Measurements from ENCODE around the gene PLCH1. TPM values are rescaled to one million over a fixed set of nuclear protein-coding genes. Genes with fewer than 3 reads are reported as not detected.

PLCH1 gene
- total RNA-seq, 1 donor, result 0.36 TPM

GRCh38 chr3:155496206-155496605 lies 248.7 kb downstream of the PLCH1 start:
- H3K4me3 ChIP-seq (ENCODE audit: insufficient read depth, low read length), result no peak overlapping the region
- H3K4me1 ChIP-seq (ENCODE audit: insufficient read depth, low read length), result peaks cover 15% of the 10 kb centered on the region
- no peak overlapping the region for H2AFZ ChIP-seq (ENCODE audit: low read length)
- no peaks in the 10 kb centered on the region for H3K36me3 ChIP-seq (ENCODE audit: insufficient read depth, low read length)
- no peak overlapping the region for H3K4me2 ChIP-seq (ENCODE audit: insufficient read depth, low read length)
- H3K79me2 ChIP-seq (ENCODE audit: insufficient read depth, low read length), result no peaks in the 10 kb centered on the region
- no peaks in the 10 kb centered on the region for H3K27me3 ChIP-seq (ENCODE audit: insufficient read depth, low read length)
- H4K20me1 ChIP-seq (ENCODE audit: insufficient read depth, low read length), result no peaks in the 10 kb centered on the region
- no peak for DNase-seq (ENCODE audit: insufficient read length, low spot score, missing footprints)
- H3K27ac ChIP-seq (ENCODE audit: low read depth, low read length), result no peak overlapping the region
- H3K9me3 ChIP-seq (ENCODE audit: low read depth, low read length), result no peaks in the 10 kb centered on the region
- no peak for TF ChIP-seq CTCF (IDR thresholded peaks at IDR 0.05; ENCODE audit: extremely low read depth, low read depth, low read length)

GRCh38 chr3:155495387-155495786 lies 249.5 kb downstream of the PLCH1 start:
- no peak overlapping the region for H3K27ac ChIP-seq (ENCODE audit: low read depth, low read length)
- no peak overlapping the region for H3K4me2 ChIP-seq (ENCODE audit: insufficient read depth, low read length)
- H3K27me3 ChIP-seq (ENCODE audit: insufficient read depth, low read length), result no peaks in the 10 kb centered on the region
- H3K36me3 ChIP-seq (ENCODE audit: insufficient read depth, low read length), result no peaks in the 10 kb centered on the region
- DNase-seq (ENCODE audit: insufficient read length, low spot score, missing footprints), result no peak
- no peak overlapping the region for H2AFZ ChIP-seq (ENCODE audit: low read length)
- H3K79me2 ChIP-seq (ENCODE audit: insufficient read depth, low read length), result no peaks in the 10 kb centered on the region
- no peaks in the 10 kb centered on the region for H3K9me3 ChIP-seq (ENCODE audit: low read depth, low read length)
- no peaks in the 10 kb centered on the region for H4K20me1 ChIP-seq (ENCODE audit: insufficient read depth, low read length)
- H3K4me3 ChIP-seq (ENCODE audit: insufficient read depth, low read length), result no peak overlapping the region
- TF ChIP-seq CTCF (IDR thresholded peaks at IDR 0.05; ENCODE audit: extremely low read depth, low read depth, low read length), result no peak
- peaks cover 15% of the 10 kb centered on the region for H3K4me1 ChIP-seq (ENCODE audit: insufficient read depth, low read length)

- Histone ChIP-seq H3K4me2 (ENCODE audit: insufficient read depth, low read length) (no peak overlapping the region), H4K20me1 (ENCODE audit: insufficient read depth, low read length) (no peaks in the 10 kb centered on the region), H3K27me3 (ENCODE audit: insufficient read depth, low read length) (no peaks in the 10 kb centered on the region), H3K4me1 (ENCODE audit: insufficient read depth, low read length) (peaks cover 15% of the 10 kb centered on the region), H3K4me3 (ENCODE audit: insufficient read depth, low read length) (no peak overlapping the region), H3K9me3 (ENCODE audit: low read depth, low read length) (no peaks in the 10 kb centered on the region), H3K36me3 (ENCODE audit: insufficient read depth, low read length) (no peaks in the 10 kb centered on the region), H3K79me2 (ENCODE audit: insufficient read depth, low read length) (no peaks in the 10 kb centered on the region), H3K27ac (ENCODE audit: low read depth, low read length) (no peak overlapping the region), H2AFZ (ENCODE audit: low read length) (no peak overlapping the region)
- no peak for TF ChIP-seq CTCF (IDR thresholded peaks at IDR 0.05; ENCODE audit: extremely low read depth, low read depth, low read length)
- no peak for DNase-seq (ENCODE audit: insufficient read length, low spot score, missing footprints)
These were observed 250.5 kb downstream of the PLCH1 start for GRCh38 chr3:155494332-155494731.

- no peaks in the 10 kb centered on the region for H3K79me2 ChIP-seq (ENCODE audit: insufficient read depth, low read length)
- no peak overlapping the region for H2AFZ ChIP-seq (ENCODE audit: low read length)
- no peak overlapping the region for H3K4me3 ChIP-seq (ENCODE audit: insufficient read depth, low read length)
- H3K36me3 ChIP-seq (ENCODE audit: insufficient read depth, low read length), result no peaks in the 10 kb centered on the region
- H4K20me1 ChIP-seq (ENCODE audit: insufficient read depth, low read length), result no peaks in the 10 kb centered on the region
- no peak for TF ChIP-seq CTCF (IDR thresholded peaks at IDR 0.05; ENCODE audit: extremely low read depth, low read depth, low read length)
- H3K27ac ChIP-seq (ENCODE audit: low read depth, low read length), result no peak overlapping the region
- H3K27me3 ChIP-seq (ENCODE audit: insufficient read depth, low read length), result no peaks in the 10 kb centered on the region
- no peak for DNase-seq (ENCODE audit: insufficient read length, low spot score, missing footprints)
- H3K4me1 ChIP-seq (ENCODE audit: insufficient read depth, low read length), result peaks cover 3% of the 10 kb centered on the region
- H3K9me3 ChIP-seq (ENCODE audit: low read depth, low read length), result no peaks in the 10 kb centered on the region
- H3K4me2 ChIP-seq (ENCODE audit: insufficient read depth, low read length), result no peak overlapping the region
These were observed 252.0 kb downstream of the PLCH1 start for GRCh38 chr3:155492841-155493240.
